PC-9 (cell line): ENCODE results near the gene IL17RE. TPM values are rescaled to one million over a fixed set of nuclear protein-coding genes. Genes with fewer than 3 reads are reported as not detected.

Source experiments
- BruUV-seq: library from RNA; stranded (reverse); fragments of 400-500 nt; replicated peaks from 2 replicates; lab custom pipeline; 2021; lab: Mats Ljungman, UMichigan
- CTCF ChIA-PET: fragments of 300-600 bp; sonication (Branson Sonifier 250); formaldehyde crosslinking; loops from one replicate; lab custom pipeline; 2022; ENCODE audit warnings: antibody characterized with exemption; lab: Charles Lee
- POLR2A ChIA-PET: fragments of 300-600 bp; sonication (Branson Sonifier 250); formaldehyde crosslinking; loops from one replicate; lab custom pipeline; 2022; ENCODE audit warnings: antibody characterized with exemption; ENCODE audit not compliant: unreplicated experiment; lab: Charles Lee
- DNase-seq, 2 experiments: peaks; one replicate each; pipeline versions ENCODE4 v3.0.0 to v3.0.0-alpha.2; 2015 to 2022; ENCODE audit warnings: mixed read lengths in 1 of 2
- H2AFZ ChIP-seq: fragments of 200-600 bp; sonication (generic); 2 replicates; pipeline ENCODE4 v1.8.1; 2017; ENCODE audit warnings: antibody characterized with exemption
- H3F3A ChIP-seq: fragments of 200-600 bp; sonication (generic); 2 replicates; pipeline ENCODE4 v1.8.1; 2017; ENCODE audit warnings: antibody characterized with exemption, mild to moderate bottlenecking, low read depth; ENCODE audit not compliant: insufficient read depth
- H3K27ac ChIP-seq: fragments of 200-600 bp; sonication (generic); 2 replicates; pipeline ENCODE4 v1.6.1; 2016; ENCODE audit warnings: mixed run types
- H3K27me3 ChIP-seq: fragments of 200-600 bp; sonication (generic); 2 replicates; pipeline ENCODE4 v1.6.1; 2016; ENCODE audit warnings: low read depth, mixed run types; ENCODE audit not compliant: insufficient read depth
- H3K36me3 ChIP-seq: fragments of 200-600 bp; sonication (generic); 2 replicates; pipeline ENCODE4 v1.6.1; 2016; ENCODE audit warnings: low read depth, mixed run types
- H3K4me1 ChIP-seq: fragments of 200-600 bp; sonication (generic); replicated peaks from 2 replicates; pipeline ENCODE4 v1.6.1; 2016; ENCODE audit warnings: mixed run types; ENCODE audit not compliant: insufficient read depth
- H3K4me2 ChIP-seq: fragments of 200-600 bp; sonication (generic); 2 replicates; pipeline ENCODE4 v1.6.1; 2017; ENCODE audit warnings: mixed run types
- H3K4me3 ChIP-seq: fragments of 200-600 bp; sonication (generic); 2 replicates; pipeline ENCODE4 v1.6.1; 2016; ENCODE audit warnings: mixed run types
- H3K79me2 ChIP-seq: fragments of 200-600 bp; sonication (generic); 2 replicates; pipeline ENCODE4 v1.6.1; 2017; ENCODE audit warnings: low read depth, mixed run types
- H3K9me2 ChIP-seq: fragments of 200-600 bp; sonication (generic); 2 replicates; pipeline ENCODE4 v1.8.1; 2017; ENCODE audit warnings: mild to moderate bottlenecking; ENCODE audit not compliant: insufficient read depth
- H3K9me3 ChIP-seq: fragments of 200-600 bp; sonication (generic); 2 replicates; pipeline ENCODE4 v1.8.1; 2016; ENCODE audit warnings: low read depth; ENCODE audit not compliant: insufficient read depth
- H4K20me1 ChIP-seq: fragments of 200-600 bp; sonication (generic); 2 replicates; pipeline ENCODE4 v1.8.1; 2017; ENCODE audit not compliant: insufficient read depth
- CTCF ChIP-seq: fragments of 200-600 bp; sonication (generic); conservative IDR thresholded peaks from 2 replicates; pipeline ENCODE4 v1.6.1; 2017; ENCODE audit warnings: mixed run types, antibody characterized with exemption, mild to moderate bottlenecking, moderate library complexity
- EZH2 ChIP-seq: fragments of 200-600 bp; sonication (generic); IDR thresholded peaks from 2 replicates; pipeline ENCODE4 v1.8.0; 2017; ENCODE audit warnings: antibody characterized with exemption, low read depth
- intact Hi-C: fragments of 100-400 bp; cut with micrococcal nuclease; formaldehyde crosslinking; loops from one replicate; pipeline ENCODE4 v1.10.0; 2022; ENCODE audit not compliant: unreplicated experiment
- total RNA-seq: library from RNA; stranded (reverse); gene quantifications from 2 replicates; pipeline ENCODE4 v1.2.3, GENCODE V29; 2021

IL17RE gene
- total RNA-seq, 1 experiment from 2014 or later = 23.8 TPM

GRCh38 chr3:9946112-9947024 is 43.7 kb downstream of the IL17RE start:
- H3K27me3 ChIP-seq = no peaks in the 10 kb centered on the region
- H3K36me3 ChIP-seq = no peaks in the 10 kb centered on the region
- intact Hi-C loops = loop anchor here (1.0 to 10.0 kb wide), 7 partner anchors 30 to 232 kb away; partner anchors contain the start of genes FANCD2, OGG1 and TTLL3
- H4K20me1 ChIP-seq = no peaks in the 10 kb centered on the region
- H3K9me3 ChIP-seq = no peaks in the 10 kb centered on the region
- no TSS peak for BruUV-seq
- peaks cover 6% of the 10 kb centered on the region; the same call in 1 of the 2 replicates for H3K79me2 ChIP-seq
- peak overlapping the region; percentile 72 for H3K4me3 ChIP-seq
- peak; percentile 74 to 91 for DNase-seq
- CTCF ChIA-PET = interaction anchor here (0.6 to 1.3 kb wide), 11 partner anchors 13 to 188 kb away, joined by 3 to 4 read pairs (median 3); partner anchors contain the start of gene CRELD1
- H2AFZ ChIP-seq = peak overlapping the region; percentile 98
- peak overlapping the region; percentile 88 for H3K4me2 ChIP-seq
- no peak overlapping the region for H3K27ac ChIP-seq
- peaks cover 6% of the 10 kb centered on the region for H3K4me1 ChIP-seq
- TF ChIP-seq CTCF (peak; percentile 71), EZH2 (no peak)
- POLR2A ChIA-PET = interaction anchor here (0.5 to 0.9 kb wide), 9 partner anchors 31 to 1340 kb away, joined by 3 to 7 read pairs (median 3); partner anchors contain the start of genes IL17RE, SETD5 and VHL
- H3F3A ChIP-seq = peaks cover 23% of the 10 kb centered on the region; the same call in 1 of the 2 replicates
- no peaks in the 10 kb centered on the region for H3K9me2 ChIP-seq

GRCh38 chr3:9947025-9947995 is 44.7 kb downstream of the IL17RE start:
- POLR2A ChIA-PET = interaction anchor here (0.5 to 0.9 kb wide), 3 partner anchors 30 to 194 kb away, joined by 3 to 7 read pairs (median 3); partner anchors contain the start of gene VHL
- Histone ChIP-seq H3K27me3 (no peaks in the 10 kb centered on the region), H3K4me2 (peak overlapping the region; percentile 88), H3K36me3 (no peaks in the 10 kb centered on the region), H3K27ac (no peak overlapping the region), H3K9me2 (no peaks in the 10 kb centered on the region), H4K20me1 (no peaks in the 10 kb centered on the region), H3K9me3 (no peaks in the 10 kb centered on the region), H3K4me1 (peaks cover 6% of the 10 kb centered on the region), H3F3A (peaks cover 17% of the 10 kb centered on the region; the same call in 1 of the 2 replicates), H3K79me2 (peaks cover 6% of the 10 kb centered on the region; the same call in 1 of the 2 replicates), H2AFZ (peak overlapping the region; percentile 98), H3K4me3 (peak overlapping the region; percentile 72)
- intact Hi-C loops = loop anchor here (1.0 to 10.0 kb wide), 6 partner anchors 29 to 233 kb away; partner anchors contain the start of genes FANCD2 and TTLL3
- TF ChIP-seq CTCF (peak; percentile 55; the same call in 1 of the 2 replicates), EZH2 (no peak)
- no TSS peak for BruUV-seq
- peak; percentile 72 to 87 for DNase-seq
- CTCF ChIA-PET = interaction anchor here (0.9 to 1.3 kb wide), 4 partner anchors 14 to 99 kb away, joined by 3 to 4 read pairs (median 3); partner anchors contain the start of gene CRELD1
